Measurements from ENCODE around the gene RBM14. TPM values are rescaled to one million over a fixed set of nuclear protein-coding genes. Genes with fewer than 3 reads are reported as not detected.

Gene RBM14
- total and polyA plus RNA-seq, 4 donors, result 34.1 to 96.3 (median 52.9) TPM

GRCh38 chr11:66626382-66626781 lies 10.0 kb downstream of the RBM14 start:
- Histone ChIP-seq H3K9me3 (ENCODE audit: control insufficient read depth in 4 of 4, insufficient read depth in 3 of 4, low read length in 3 of 4) (no peaks in the 10 kb centered on the region), H3K4me1 (ENCODE audit: control insufficient read depth in 5 of 5, insufficient read depth in 5 of 5, low read length in 5 of 5) (peaks cover 0 to 10% (median 0%) of the 10 kb centered on the region in 5 donors), H3K27me3 (ENCODE audit: control insufficient read depth in 3 of 3, insufficient read depth in 3 of 3, low read length in 2 of 3) (no peaks in the 10 kb centered on the region), H3K4me3 (no peak overlapping the region), H3K27ac (ENCODE audit: low read depth in 1 of 2, low read length in 1 of 2) (no peak overlapping the region), H3K9ac (ENCODE audit: insufficient read depth in 1 of 2, low read length in 2 of 2) (no peak overlapping the region), H3K36me3 (ENCODE audit: control insufficient read depth in 4 of 4, insufficient read depth in 4 of 4, low read length in 4 of 4) (peaks cover 19 to 67% (median 60%) of the 10 kb centered on the region in 4 donors)
- DNase-seq, result no peak
- no peak for ATAC-seq (ENCODE audit: insufficient read depth, low FRiP score)
- no peak for TF ChIP-seq CTCF (IDR thresholded peaks at IDR 0.05; ENCODE audit: control extremely low read depth, extremely low read depth)
- WGBS, 2 donors, result 96 to 97% methylated on average over 25 of the region's 25 CpGs

- 63 to 79% methylated on average over 7 of the region's 7 CpGs for WGBS, 2 donors
- H3K9me3 ChIP-seq (ENCODE audit: control insufficient read depth in 4 of 4, insufficient read depth in 3 of 4, low read length in 3 of 4), result no peaks in the 10 kb centered on the region
- no peak for ATAC-seq (ENCODE audit: insufficient read depth, low FRiP score)
These were observed 10.5 kb downstream of the RBM14 start for GRCh38 chr11:66626926-66627325.

GRCh38 chr11:66628061-66628603 lies 11.7 kb downstream of the RBM14 start:
- TF ChIP-seq CTCF (IDR thresholded peaks at IDR 0.05; ENCODE audit: control extremely low read depth, extremely low read depth), result no peak
- H3K4me1 ChIP-seq (ENCODE audit: control insufficient read depth in 5 of 5, insufficient read depth in 5 of 5, low read length in 5 of 5), result peaks cover 0 to 4% (median 0%) of the 10 kb centered on the region in 5 donors
- H3K36me3 ChIP-seq (ENCODE audit: control insufficient read depth in 4 of 4, insufficient read depth in 4 of 4, low read length in 4 of 4), result peaks cover 19 to 68% (median 57%) of the 10 kb centered on the region in 4 donors
- WGBS, 2 donors, result 92 to 94% methylated on average over 7 of the region's 7 CpGs
- DNase-seq (no peak), ATAC-seq (ENCODE audit: insufficient read depth, low FRiP score) (no peak)
- no peak overlapping the region for H3K27ac ChIP-seq (ENCODE audit: low read depth in 1 of 2, low read length in 1 of 2)
- H3K9ac ChIP-seq (ENCODE audit: insufficient read depth in 1 of 2, low read length in 2 of 2), result no peak overlapping the region
- no peak overlapping the region for H3K4me3 ChIP-seq
- H3K27me3 ChIP-seq (ENCODE audit: control insufficient read depth in 3 of 3, insufficient read depth in 3 of 3, low read length in 2 of 3), result no peaks in the 10 kb centered on the region
- H3K9me3 ChIP-seq (ENCODE audit: control insufficient read depth in 4 of 4, insufficient read depth in 3 of 4, low read length in 3 of 4), result no peaks in the 10 kb centered on the region

More at GRCh38 chr11:66626926-66627325, 10.5 kb downstream of the RBM14 start:
- Histone ChIP-seq H3K9ac (ENCODE audit: insufficient read depth in 1 of 2, low read length in 2 of 2) (no peak overlapping the region), H3K4me3 (no peak overlapping the region), H3K36me3 (ENCODE audit: control insufficient read depth in 4 of 4, insufficient read depth in 4 of 4, low read length in 4 of 4) (peaks cover 19 to 70% (median 60%) of the 10 kb centered on the region in 4 donors), H3K27ac (ENCODE audit: low read depth in 1 of 2, low read length in 1 of 2) (no peak overlapping the region), H3K4me1 (ENCODE audit: control insufficient read depth in 5 of 5, insufficient read depth in 5 of 5, low read length in 5 of 5) (peaks cover 0 to 9% (median 0%) of the 10 kb centered on the region in 5 donors), H3K27me3 (ENCODE audit: control insufficient read depth in 3 of 3, insufficient read depth in 3 of 3, low read length in 2 of 3) (no peaks in the 10 kb centered on the region)
- DNase-seq, result no peak
- TF ChIP-seq CTCF (IDR thresholded peaks at IDR 0.05; ENCODE audit: control extremely low read depth, extremely low read depth), result no peak

- H3K4me1 ChIP-seq (ENCODE audit: control insufficient read depth in 5 of 5, insufficient read depth in 5 of 5, low read length in 5 of 5), result peaks cover 0 to 3% (median 0%) of the 10 kb centered on the region in 5 donors
These were observed 12.9 kb downstream of the RBM14 start for GRCh38 chr11:66629356-66629755.

More at GRCh38 chr11:66629356-66629755, 12.9 kb downstream of the RBM14 start:
- no peak overlapping the region for H3K27ac ChIP-seq (ENCODE audit: low read depth in 1 of 2, low read length in 1 of 2)
- no peak for TF ChIP-seq CTCF (IDR thresholded peaks at IDR 0.05; ENCODE audit: control extremely low read depth, extremely low read depth)
- DNase-seq, result no peak
- H3K9me3 ChIP-seq (ENCODE audit: control insufficient read depth in 4 of 4, insufficient read depth in 3 of 4, low read length in 3 of 4), result no peaks in the 10 kb centered on the region
- ATAC-seq (ENCODE audit: insufficient read depth, low FRiP score), result no peak
- H3K9ac ChIP-seq (ENCODE audit: insufficient read depth in 1 of 2, low read length in 2 of 2), result no peak overlapping the region
- H3K27me3 ChIP-seq (ENCODE audit: control insufficient read depth in 3 of 3, insufficient read depth in 3 of 3, low read length in 2 of 3), result no peaks in the 10 kb centered on the region
- peaks cover 19 to 59% (median 51%) of the 10 kb centered on the region in 4 donors for H3K36me3 ChIP-seq (ENCODE audit: control insufficient read depth in 4 of 4, insufficient read depth in 4 of 4, low read length in 4 of 4)
- no peak overlapping the region for H3K4me3 ChIP-seq
- 93% methylated on average over 2 of the region's 2 CpGs for WGBS, 2 donors

All from lung (tissue), 12 donors.